ENCODE results near the gene SIGLEC12.
A peak's percentile ranks its signal among the peaks of the same experiment; 100 is the strongest.
"Not testable (repeated sequence)": the region's sequence is repeated elsewhere in the genome, so short reads cannot be mapped to it uniquely, and the experiment has no call there.

The SIGLEC12 gene

GRCh38 chr19:51457351-51458013 lies 44.1 kb downstream of the SIGLEC12 start:
- DNase-seq = no peak

DNA sequence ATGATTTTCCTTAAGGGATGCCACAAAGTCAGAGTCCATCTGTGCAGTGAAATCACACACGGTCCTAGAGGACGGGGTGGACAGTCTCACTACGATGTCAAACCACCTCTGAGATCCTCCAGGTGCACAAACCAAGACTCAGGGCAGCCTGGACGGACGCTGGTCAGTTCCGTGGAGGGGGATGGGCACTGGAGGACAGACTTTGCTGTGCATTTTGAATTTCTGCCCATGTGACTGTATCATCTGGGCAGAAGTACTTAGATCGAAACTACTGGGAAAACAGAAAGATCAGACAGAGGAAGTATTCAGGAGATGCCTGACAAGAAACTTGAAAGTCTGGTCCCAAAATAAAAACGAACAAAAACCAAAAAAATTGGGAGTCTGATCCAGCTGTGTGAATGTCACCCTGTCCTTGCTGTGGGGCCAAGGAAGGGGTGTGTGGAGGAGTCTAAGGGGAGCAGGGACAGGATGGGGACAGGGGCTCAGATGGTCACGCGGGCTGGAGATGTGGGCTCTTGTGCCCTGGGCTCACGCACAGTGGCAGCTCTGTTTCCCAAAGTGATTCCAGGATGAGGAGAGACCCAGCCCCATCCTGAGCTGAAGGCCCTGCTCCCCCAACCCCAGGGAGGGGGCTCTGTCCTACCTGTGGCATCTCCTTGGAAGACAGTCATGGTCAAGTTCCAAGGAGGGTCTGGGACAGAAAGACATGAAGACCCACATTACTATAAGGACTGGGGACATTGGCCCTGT lies 44.9 kb downstream of the SIGLEC12 start:
- no peak for DNase-seq

DNA sequence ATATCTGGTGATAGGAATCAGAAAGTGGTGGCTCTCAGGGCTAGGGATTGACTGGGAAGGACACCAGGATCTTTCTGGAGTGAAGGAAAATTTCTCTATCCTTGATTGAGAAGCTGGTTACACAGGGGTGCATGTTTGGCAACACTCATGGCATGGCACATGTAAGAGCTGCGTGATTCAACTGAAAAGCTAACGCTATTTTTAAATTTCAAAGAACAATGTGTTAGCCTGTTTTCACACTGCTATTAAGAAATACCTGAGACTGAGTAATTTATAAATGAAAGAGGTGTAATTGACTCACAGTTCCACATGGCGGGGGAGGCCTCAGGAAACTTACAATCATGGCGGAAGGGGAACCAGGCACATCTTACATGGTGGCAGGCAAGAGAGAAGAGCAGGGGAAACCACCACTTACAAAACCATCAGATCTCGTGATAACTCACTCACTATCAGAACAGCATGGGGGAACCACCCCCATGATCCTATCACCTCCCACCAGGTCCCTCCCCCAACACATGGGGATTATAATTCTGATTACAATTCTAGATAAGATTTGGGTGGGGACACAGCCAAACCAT lies 50.8 kb downstream of the SIGLEC12 start:
- no peak for DNase-seq

DNA sequence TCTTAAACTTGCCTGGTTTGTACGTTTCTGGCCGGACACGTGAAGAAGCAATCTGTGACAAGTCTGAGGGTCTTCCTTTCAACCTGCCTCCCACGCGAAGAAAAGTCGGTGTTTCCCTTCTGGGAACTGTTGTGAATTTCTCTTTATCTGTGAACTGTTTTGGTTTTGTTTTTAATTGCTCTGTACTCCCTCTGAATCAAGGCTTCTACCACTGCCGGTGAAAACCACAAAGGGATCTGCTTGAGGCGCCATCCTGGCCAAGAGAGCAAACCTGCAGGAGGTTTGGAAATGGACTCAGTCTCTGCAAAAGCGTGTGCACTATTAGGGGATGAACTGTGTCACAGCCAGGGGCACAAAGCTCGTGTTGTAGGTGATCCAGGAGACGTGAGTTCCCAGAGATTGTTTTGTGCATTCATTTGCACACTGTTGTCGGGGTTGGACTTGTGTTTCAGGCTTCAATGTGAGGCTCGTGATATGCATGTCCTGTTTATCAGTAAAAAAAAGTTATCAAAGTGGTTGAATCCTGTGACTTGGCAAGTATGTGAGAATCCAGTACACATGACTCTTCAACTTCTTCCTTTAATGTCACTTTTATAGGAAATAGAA lies 53.1 kb downstream of the SIGLEC12 start:
- DNase-seq = no peak

DNA sequence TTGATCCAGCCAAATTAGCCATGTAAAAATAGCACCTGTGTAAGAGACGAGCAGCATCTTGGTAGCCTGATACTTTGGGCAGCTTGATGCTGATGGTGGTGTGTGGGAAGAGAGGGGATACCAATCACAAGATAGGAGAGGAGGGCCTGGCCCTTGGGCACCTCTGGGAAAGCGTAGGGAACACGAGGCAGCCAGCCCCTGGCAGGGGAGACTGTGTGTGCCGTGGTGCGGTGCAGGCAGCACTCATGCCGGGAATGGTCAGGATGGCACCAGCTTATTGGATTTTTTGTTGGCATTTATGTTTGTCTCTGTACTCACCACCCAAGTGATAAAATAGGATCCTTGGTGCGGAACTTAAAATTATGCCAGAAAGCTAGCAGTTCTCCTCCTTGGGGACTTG lies 53.6 kb downstream of the SIGLEC12 start:
- no peak for DNase-seq

- DNase-seq = not testable (repeated sequence)
Observed at GRCh38 chr19:51447510-51447909, 54.1 kb downstream of the SIGLEC12 start.

DNA sequence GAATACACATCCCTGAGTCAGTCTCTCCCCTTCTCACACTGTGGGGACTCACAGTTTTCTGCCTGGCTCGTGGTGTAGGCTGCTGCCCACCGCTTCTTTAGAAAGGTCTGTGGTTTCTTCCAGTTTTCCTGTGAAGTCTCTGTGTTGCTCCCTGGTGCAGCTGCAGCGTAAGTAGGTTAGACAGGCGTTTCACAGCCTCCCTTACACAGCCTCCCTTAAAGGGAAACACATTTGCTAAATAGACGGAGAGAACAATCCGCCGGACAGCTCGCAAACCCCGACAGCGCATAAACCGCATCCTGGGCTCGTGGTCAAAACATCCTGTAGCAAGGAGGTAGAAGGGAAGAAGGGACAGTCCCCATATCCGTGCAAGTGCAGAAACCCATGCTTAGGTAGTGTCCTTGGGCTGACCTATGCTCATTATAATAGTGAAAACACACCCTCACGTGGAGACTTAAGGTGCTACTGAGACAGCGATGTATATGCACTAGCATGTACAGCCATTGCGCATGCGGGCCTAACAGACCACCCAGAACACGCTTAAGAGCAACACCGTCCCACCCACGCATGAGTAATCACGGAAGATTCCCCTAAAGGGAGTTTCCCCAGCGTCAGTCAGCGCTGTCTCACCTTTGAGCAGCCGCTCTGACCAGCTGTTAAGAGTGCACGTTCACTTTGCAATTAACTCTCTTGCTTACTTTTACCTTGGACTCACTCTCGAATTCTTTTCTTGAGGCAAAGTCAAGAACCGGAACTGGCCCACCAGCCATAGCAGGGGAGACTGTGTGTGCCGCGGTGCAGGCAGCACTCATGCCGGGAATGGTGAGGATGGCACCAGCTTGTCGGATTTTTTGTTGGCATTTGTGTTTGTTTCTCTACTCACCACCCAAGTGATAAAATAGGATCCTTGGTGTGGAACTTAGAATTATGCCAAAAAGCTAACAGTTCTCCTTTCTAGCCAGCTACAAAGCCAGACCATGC lies 59.9 kb downstream of the SIGLEC12 start:
- peak; percentile 64 for DNase-seq

Measured in T-helper 9 cell (primary cell).